Left ventricle myocardium inferior (tissue), 1 donor: ENCODE results near the gene ENOX2. TPM values are rescaled to one million over a fixed set of nuclear protein-coding genes. Genes with fewer than 3 reads are reported as not detected.

Source experiments
- DNase-seq: peaks from one replicate; pipeline ENCODE4 v3.0.0-alpha.2; 2020
- H3K27ac ChIP-seq: fragments of 200-600 bp; replicated peaks from 2 replicates; pipeline ENCODE4 v1.8.0; 2021
- H3K27me3 ChIP-seq: fragments of 200-600 bp; 2 replicates; pipeline ENCODE4 v1.8.0; 2021; ENCODE audit warnings: low read depth
- H3K36me3 ChIP-seq: fragments of 200-600 bp; 2 replicates; pipeline ENCODE4 v1.8.0; 2021
- H3K4me1 ChIP-seq: fragments of 200-600 bp; 2 replicates; pipeline ENCODE4 v1.8.0; 2021
- H3K4me3 ChIP-seq: fragments of 200-600 bp; 2 replicates; pipeline ENCODE4 v1.8.0; 2021; ENCODE audit warnings: mild to moderate bottlenecking, moderate library complexity
- H3K9me3 ChIP-seq: fragments of 200-600 bp; replicated peaks from 2 replicates; pipeline ENCODE4 v1.8.0; 2021
- CTCF ChIP-seq: fragments of 200-600 bp; IDR thresholded peaks from 2 replicates; pipeline ENCODE4 v1.8.0; 2021; ENCODE audit warnings: antibody characterized with exemption, mild to moderate bottlenecking, borderline replicate concordance
- intact Hi-C: fragments of 100-400 bp; cut with micrococcal nuclease; formaldehyde crosslinking; loops from one replicate; pipeline ENCODE4 v1.11.0; 2022
- total RNA-seq: library from RNA; stranded (reverse); fragmentation: NEBNext Ultra II Directional; extraction: Animal tissue kit (Norgen Biotek cat#: 25700); gene quantifications from one replicate; pipeline ENCODE4 v1.2.1, GENCODE V29; 2021
- donor health status: DM: no; HTN: yes; CAD: no; lungs with severe emphysema.

The ENOX2 gene
- total RNA-seq, 1 donor from 2014 or later = 14.1 TPM

- Histone ChIP-seq H3K27me3 (no peaks in the 10 kb centered on the region), H3K36me3 (no peaks in the 10 kb centered on the region), H3K4me3 (no peak overlapping the region), H3K27ac (no peak overlapping the region), H3K9me3 (no peaks in the 10 kb centered on the region), H3K4me1 (no peaks in the 10 kb centered on the region)
- intact Hi-C loops = no loop called here
- TF ChIP-seq CTCF = no peak
- DNase-seq = no peak
Measured at GRCh38 chrX:130789793-130790192, 113.2 kb downstream of the ENOX2 start.

DNA sequence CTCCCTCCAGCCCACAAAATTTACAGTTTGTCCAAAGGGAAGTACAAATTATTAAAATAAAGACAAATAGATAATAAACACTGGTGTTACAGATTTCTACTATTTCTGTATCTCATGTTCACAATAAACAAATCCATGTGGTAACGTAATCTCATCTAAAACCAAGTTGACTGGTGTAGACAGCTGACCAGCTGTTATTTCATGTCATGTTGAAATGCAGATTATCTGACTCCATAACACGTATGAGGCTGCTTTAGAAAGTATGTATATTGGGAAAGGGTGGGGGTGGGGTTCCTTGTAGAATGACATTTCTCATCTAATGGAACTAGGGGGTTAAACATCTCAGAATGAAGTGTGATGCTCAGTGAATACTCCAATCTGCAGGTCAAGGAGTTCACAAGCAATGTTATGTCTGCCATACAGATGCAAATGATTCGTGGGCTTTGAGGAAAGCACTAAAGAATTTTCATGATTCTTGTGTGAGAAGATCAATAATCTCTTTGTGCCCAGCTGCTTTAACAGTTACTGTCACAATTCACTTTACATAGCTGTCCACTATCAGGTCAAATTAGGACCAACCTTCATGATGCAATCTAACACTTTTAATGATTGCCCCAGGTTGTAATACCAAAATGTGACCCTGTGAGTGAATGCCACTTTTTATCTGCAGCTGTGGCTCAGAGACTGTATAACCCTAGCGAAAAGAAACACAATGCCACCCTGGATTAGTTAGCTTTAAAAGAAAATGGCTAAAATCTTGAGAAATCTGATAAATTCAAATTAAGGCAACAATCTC lies 114.0 kb downstream of the ENOX2 start:
- Histone ChIP-seq H3K36me3 (no peaks in the 10 kb centered on the region), H3K27me3 (no peaks in the 10 kb centered on the region), H3K27ac (no peak overlapping the region), H3K4me3 (no peak overlapping the region), H3K9me3 (no peaks in the 10 kb centered on the region), H3K4me1 (no peaks in the 10 kb centered on the region)
- no peak for DNase-seq
- TF ChIP-seq CTCF = no peak
- intact Hi-C loops = no loop called here

GRCh38 chrX:130786030-130786429 lies 117.0 kb downstream of the ENOX2 start:
- H3K4me3 ChIP-seq = no peak overlapping the region
- H3K27ac ChIP-seq = no peak overlapping the region
- TF ChIP-seq CTCF = no peak
- DNase-seq = no peak
- no peaks in the 10 kb centered on the region for H3K27me3 ChIP-seq
- H3K36me3 ChIP-seq = no peaks in the 10 kb centered on the region
- no peaks in the 10 kb centered on the region for H3K9me3 ChIP-seq
- H3K4me1 ChIP-seq = no peaks in the 10 kb centered on the region
- intact Hi-C loops = no loop called here

GRCh38 chrX:130778773-130779172 lies 124.2 kb downstream of the ENOX2 start:
- Histone ChIP-seq H3K36me3 (no peaks in the 10 kb centered on the region), H3K4me1 (no peaks in the 10 kb centered on the region), H3K4me3 (no peak overlapping the region), H3K9me3 (no peaks in the 10 kb centered on the region), H3K27ac (no peak overlapping the region), H3K27me3 (no peaks in the 10 kb centered on the region)
- intact Hi-C loops = no loop called here
- TF ChIP-seq CTCF = no peak
- no peak for DNase-seq

GRCh38 chrX:130775849-130776248 lies 127.2 kb downstream of the ENOX2 start:
- DNase-seq = no peak
- H3K27ac ChIP-seq = no peak overlapping the region
- H3K36me3 ChIP-seq = no peaks in the 10 kb centered on the region
- H3K27me3 ChIP-seq = no peaks in the 10 kb centered on the region
- no peak overlapping the region for H3K4me3 ChIP-seq
- no peaks in the 10 kb centered on the region for H3K9me3 ChIP-seq
- no peaks in the 10 kb centered on the region for H3K4me1 ChIP-seq
- no peak for TF ChIP-seq CTCF
- intact Hi-C loops = no loop called here
